ENCODE data around the gene NDST1.

DNA sequence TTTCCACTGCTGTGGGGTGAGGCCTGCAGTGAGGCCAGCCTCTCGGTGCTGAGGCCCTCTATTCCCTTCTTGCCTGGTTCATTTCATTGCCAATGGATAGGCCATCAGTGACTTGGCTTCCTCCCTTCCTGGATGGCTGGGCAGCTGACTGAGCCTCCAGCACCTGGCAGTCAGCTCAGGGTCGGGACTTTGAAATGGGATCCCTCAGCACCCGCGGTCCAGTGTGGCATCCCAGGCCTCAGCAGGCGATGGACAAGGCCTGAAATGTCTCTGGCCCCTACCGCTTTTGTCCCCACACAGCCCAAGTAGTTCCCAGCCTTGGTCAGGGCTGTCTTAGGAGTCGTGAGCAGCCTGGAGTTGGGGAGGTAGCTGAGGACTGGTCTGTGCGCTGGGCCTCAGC lies 17.2 kb downstream of the NDST1 start:
- TF ChIP-seq, protein P1, sequence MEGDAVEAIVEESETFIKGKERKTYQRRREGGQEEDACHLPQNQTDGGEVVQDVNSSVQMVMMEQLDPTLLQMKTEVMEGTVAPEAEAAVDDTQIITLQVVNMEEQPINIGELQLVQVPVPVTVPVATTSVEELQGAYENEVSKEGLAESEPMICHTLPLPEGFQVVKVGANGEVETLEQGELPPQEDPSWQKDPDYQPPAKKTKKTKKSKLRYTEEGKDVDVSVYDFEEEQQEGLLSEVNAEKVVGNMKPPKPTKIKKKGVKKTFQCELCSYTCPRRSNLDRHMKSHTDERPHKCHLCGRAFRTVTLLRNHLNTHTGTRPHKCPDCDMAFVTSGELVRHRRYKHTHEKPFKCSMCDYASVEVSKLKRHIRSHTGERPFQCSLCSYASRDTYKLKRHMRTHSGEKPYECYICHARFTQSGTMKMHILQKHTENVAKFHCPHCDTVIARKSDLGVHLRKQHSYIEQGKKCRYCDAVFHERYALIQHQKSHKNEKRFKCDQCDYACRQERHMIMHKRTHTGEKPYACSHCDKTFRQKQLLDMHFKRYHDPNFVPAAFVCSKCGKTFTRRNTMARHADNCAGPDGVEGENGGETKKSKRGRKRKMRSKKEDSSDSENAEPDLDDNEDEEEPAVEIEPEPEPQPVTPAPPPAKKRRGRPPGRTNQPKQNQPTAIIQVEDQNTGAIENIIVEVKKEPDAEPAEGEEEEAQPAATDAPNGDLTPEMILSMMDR (IDR thresholded peaks at IDR 0.05): no peak
- TF ChIP-seq ZFX (IDR thresholded peaks at IDR 0.05; ENCODE audit: borderline replicate concordance): no peak

Data from 22Rv1 (cell line).